NCI-H1048 (cell line): ENCODE data around the gene CHD5.

ENCODE experiments used
- DNase-seq: peaks from one replicate; lab custom pipeline; 2025; lab: John Stamatoyannopoulos, UW

The CHD5 gene

DNA sequence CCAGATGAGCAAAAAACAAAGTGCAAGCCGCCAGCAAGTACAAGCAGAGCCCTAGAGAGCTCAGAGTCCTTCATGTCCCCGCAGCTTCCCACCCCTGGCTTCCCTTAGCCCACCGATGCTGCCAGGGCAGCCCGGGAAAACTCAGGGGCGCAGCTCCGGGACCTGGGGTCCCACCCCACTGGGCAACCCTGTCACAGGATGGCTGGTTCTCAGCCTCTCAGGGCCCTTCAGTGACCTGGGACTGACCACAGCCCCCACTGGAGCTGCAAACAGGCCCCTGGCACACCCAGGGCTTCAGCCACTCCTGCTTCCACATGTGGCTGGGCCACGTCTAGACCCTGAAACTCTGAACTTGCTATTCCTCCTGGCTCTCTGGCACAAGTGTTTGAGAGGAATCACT is 49.5 kb downstream of the CHD5 start:
- DNase-seq: no peak

DNA sequence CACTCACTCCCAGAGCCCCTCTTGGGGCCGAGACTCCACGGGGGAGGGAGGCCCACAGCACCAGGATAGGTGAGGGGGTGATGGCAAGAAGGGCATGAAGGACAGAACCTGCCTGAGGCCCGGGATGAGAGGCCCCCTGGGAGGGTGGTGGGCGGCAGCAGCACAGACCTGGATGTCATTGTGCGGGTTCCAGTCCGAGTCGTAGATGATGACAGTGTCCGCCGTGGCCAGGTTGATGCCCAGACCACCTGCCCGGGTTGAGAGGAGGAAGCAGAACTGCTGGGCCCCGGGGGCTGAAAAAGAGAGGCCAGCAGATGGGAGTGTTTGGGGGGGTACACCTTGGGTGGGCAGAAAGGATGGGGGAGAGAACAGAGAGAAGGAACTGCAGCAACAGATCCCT is 50.1 kb downstream of the CHD5 start:
- no peak for DNase-seq

DNA sequence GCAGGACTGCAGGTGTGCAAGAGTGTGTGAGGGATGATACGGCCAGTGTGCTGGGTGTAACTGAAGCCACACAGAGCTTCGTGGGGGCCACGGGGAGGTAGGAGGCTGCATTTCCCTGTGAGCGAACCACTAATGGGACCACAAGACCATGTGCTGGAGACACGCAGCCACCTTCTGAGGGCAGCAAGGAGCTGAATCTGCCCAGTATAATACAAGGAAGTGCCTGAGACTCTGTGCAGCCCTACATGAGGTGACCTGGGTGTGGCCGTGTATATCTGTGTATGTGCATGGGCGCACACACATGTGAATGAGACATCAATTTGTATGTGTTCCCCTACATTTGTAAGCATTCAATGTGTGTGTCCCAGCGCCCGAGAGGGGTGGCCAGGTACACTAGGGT is 50.8 kb downstream of the CHD5 start:
- no peak for DNase-seq

DNA sequence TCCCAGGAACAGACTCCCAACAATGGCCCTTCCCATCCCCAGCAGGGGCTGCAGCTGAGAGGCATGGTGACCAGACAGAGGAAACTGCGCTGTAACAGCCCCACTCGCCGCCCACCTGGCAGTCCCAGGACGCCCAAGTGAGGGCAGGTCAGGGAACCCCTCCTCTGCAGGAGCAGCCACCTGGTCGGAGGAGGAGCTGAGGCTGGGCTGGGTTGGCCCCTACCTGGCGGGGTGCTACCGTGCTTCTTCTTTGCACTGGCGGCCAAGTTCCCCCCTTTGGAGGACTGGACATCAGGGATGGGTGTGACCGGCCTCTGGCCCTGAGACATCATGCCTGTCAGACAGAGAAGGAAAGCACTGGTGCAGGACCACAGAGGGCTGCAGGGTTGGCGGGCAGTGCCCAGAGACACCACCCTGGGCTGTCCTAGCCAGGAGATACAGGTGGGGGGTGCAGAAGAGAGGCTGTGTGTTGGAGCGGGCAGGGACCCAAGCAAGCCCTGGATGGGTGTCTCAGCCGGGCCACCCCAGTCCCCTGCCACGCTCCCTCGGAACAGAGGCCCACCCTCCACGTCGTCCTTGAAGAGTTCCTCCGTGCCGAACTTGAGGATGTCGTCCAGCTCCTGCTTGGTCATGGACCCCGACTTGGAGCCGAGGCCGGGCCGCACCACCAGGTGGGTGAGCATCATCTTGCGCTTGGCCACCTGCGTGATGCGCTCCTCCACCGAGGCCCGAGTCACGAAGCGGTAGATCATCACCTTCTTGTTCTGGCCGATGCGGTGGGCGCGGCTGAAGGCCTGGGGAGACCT is 51.6 kb downstream of the CHD5 start:
- DNase-seq: no peak

DNA sequence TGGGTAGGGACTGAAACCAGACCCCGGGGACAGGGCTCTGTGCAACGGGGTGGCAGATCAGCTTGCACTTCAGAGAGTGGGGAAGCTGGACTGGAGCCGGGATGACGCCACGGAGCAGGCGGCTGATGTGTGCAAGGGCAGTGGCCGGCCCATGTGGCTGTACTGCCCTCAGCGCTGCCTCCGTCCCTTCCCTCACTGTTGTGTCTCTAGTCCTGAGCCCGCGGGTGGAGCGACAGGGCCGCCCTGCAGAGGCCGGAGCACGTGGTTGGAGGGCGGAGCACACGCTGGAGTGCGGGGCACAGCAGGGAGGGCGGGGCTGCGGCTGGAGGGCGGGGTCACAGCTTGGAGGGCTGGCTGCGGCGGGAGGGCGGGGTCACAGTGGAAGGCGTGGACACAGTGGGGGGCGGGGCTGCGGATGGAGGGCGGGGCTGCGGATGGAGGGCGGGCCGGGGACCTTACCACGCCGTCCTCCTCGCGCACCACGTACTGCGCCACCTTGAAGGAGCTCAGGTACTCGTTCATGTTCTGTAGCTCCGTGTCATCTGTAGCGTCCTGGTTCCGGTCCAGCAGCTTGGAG is 52.4 kb downstream of the CHD5 start:
- peak; percentile 86 for DNase-seq

DNA sequence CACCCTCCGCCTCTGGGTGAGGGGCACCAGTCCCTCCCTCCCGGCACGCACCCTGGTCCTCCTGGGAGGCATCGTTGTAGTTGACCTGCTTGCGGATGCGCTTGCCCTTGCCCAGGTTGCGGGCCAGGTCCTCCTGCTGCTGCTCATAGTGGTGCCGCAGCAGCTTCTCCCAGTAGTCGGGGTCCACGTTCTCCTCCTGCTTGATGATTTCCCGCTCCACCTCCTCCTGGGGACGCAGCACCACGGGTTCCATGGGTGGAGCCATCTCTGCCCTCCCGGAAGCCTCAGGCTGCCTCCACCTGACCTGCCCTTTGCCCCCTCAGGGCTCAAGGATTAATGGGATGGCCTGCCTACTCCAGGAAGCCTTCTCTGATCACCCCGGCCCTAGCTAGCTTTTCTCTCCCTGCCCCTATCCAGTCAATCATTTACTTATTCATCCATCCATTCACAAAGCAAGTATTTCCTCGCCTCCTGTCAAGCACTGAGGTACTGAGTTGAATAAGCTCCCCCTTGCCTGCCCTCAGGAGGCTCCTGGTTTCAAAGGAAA is 53.5 kb downstream of the CHD5 start:
- no peak for DNase-seq

DNA sequence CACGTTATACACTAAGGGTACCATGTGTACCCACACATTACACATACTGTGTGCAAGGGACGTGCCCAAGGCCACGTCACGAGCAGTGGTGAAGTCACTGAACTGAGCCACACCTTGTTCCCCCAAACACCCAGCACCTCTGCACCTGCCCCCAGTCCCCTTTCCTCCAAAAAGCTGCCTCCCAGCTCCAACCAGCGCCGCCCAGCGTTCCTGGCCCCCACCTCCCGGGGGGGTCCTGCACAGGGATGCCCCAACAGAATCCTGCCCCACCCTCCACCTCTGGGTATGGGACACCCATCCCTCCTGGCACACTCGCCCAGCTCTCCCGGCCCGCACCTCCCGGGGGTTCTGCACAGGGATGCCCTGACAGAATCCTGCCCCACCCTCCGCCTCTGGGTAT is 54.1 kb downstream of the CHD5 start:
- DNase-seq: no peak

DNA sequence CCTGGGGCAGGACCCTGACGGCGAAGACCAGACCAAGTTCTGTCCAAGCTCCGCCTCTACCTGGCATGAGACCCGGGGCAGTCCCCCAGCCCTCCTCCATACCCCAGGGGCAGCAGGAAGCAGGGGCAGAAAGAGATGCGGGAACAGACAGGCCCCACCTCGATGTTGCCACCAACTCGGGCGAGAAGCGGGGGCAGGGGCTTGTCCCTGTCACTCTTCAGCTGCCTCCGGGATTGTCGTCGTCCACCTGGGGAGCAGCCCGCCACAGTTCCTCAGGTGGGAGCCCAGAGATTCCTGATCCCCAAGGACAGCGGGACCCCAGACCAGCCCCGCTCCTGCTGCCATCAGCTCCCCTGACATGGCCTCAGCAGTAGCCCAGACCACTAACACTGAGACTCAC is 54.8 kb downstream of the CHD5 start:
- no peak for DNase-seq

DNA sequence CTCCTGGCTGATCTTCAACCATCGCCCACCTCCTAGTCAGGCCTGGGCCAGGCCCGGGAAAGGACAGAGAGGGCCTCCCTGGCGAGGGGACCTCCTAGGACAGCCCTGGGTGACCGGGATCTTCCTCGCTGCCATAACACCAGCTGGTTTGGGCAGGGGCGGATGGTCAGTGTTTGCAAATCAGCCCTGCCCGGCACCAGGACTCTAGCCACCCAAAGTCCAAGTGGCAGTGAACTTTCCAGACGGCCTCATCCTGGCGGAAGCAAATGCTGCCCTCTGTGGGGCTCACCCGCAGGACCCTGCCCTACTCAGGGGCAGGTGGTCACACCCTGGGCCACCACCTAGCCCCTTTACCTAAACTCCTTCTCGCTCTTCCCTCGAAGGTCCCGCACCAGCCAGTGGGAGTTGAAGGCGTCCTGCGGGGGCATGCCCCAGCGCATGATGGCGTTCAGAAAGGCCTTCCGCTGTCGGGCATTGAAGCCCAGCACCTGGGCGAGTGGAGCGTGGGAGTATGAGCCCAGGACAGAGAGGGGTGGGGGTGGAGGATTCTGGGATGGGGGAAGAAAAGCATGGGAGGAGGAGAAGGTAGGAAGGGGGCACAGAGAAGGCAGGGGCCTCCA is 55.3 kb downstream of the CHD5 start:
- no peak for DNase-seq

DNA sequence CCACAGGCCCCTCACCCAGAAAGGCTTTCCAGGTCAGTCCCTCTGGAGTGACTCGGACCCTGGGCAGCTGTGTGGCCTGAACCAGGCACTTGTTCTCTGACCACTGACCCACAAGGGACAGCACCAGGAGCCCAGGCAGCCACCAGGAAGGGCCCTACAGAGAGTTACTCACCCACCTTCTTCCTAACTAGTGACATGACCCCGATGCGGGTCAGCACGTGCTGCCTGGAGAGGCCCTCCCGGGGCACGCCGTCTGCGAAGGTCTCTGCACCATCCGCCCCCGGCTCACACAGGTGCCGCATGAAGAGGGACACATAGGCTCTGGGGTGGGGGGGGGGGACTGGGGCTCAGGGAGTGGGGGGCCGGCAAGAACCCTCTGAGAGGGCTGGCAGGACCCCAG is 55.8 kb downstream of the CHD5 start:
- no peak for DNase-seq

DNA sequence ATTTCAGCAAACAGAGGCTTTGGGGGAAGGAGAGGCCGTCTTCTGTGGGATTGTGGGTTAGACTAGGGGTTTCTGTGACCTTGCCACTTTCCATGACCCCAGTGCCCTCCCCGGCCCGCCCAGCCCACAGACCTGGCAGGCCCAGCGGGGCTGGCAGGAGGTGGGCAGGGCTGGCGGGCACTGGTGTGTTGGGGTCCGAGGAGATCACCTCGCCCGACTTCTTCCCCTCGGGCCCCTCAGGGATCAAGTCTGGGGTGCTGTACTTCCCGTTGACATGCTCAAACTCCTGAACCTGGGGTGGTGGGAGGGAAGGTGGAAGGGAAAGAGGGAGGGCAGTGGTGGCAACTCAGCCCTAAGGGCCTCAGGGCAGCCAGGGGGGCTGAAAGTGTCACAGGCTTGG is 56.3 kb downstream of the CHD5 start:
- DNase-seq: no peak

DNA sequence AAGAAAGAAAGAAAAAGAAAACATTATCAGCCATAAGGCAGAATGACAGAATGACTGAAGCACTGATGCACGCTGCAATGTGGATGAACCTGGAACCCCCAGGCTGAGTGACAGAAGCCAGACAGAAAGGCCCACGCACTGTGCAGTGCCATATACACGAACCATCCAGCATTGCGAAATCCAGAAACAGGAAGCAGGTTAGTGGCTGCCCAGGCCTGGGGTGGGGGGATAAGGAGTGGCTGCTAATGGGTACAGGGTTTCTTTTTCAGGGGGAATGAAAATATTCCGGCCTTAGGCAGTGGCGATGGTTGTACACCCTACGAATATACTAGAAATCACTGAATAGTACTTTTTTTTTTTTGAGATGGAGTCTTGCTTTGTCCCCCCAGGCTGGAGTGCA is 57.0 kb downstream of the CHD5 start:
- DNase-seq: no peak

DNA sequence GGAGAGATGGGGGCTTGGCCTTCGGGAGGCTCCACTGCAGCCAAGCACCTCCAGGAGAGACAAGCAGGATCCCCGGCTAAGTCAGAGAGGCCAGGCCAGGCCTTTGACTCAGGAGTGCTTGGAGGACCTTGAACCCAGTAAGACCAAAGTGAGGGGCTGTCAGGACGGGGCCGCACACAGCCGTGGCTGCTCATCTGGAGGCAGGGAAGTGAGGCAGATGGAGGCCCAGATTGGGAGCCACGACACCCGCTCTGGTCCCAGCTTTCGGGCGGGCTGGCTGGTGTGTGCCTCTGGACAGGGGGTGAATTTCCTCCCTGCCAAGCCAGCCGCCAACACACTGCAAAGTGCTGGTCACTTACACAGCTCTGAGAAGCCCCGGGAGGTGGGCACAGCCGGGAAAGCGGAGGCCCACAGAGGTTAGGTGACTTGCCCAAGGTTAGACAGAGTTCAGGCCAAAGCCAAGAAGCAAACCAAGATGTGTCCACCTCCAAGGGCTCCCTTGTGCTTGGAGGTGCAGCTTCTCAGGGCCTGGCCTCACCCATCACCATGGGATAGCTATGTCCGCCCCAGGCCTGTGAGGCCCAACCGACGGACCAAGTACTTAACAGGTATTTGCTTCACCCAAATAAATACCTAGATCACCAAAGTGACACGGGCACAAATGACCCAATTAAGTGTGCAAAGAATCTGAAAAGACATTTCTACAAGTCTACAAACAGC is 58.3 kb downstream of the CHD5 start:
- no peak for DNase-seq

DNA sequence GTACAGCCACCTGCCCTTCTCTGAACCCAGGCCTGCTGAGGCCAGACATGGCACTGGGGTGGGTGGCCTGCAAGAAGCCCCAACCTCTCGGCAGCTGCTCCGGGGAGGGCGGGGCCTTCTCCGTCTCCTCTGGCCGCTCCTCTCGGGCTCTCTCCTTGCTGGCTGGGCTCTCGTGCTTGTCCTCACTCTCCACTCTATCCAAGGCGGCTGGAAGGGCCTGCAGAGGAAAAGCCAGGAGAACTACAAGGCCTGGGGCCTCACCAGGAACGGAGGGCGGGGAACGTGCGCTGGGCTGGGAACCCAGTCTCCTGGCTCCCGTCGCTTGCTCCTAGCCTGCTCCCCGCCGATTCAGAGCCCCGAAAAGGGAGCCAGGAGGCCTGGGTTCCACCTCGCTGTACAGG is 59.1 kb downstream of the CHD5 start:
- no peak for DNase-seq

DNA sequence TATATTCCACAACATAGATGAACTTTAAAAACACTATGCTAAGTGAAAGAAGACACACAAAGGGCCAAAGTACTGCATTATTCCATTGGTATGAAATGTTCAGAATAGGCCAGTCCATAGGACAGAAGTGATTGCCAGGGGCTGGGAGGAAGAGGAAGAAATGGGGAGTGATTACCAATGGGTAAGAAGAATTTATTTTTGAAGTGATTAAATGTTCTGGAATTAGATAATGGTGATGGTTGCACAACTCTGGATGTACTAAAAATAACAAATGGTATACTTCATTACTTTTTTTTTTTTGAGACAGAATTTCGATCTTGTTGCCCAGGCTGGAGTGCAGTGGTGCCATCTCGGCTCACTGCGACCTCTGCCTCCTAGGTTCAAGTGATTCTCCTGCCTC is 61.7 kb downstream of the CHD5 start:
- DNase-seq: no peak

DNA sequence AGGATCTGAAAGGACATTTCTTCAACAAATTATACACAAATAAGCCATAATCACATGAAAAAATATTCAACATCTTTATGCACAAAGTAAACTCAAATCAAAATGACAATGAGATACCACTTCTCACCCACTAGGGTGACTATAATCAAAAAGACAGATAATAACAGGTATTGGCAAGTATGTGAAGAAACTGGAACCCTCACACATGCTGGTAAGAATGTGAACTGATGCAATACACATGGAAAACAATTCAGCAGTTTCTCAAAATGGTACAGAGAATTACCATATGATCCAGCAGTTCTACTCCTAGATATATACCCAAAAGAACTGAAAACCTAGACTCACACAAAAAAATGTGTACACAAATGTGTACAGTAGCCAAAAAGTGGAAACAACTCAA is 62.5 kb downstream of the CHD5 start:
- no peak for DNase-seq

DNA sequence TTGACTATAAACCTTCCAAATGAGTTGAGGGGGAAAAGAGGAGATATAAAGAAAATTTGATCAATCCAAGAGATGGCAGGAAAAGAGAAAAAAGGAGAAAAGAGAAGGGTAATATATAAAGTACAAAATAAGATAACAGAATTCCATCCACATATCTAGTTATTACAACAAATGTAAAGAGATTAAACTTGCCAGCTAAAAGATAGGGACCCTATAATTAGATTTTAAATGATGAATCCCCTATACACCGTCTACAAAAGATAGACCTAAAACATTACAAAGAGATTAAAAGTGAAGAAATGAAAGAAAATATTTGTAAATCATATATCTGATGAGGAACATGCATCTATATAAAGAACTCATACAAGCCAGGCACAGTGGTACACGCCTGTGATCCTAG is 63.1 kb downstream of the CHD5 start:
- no peak for DNase-seq

DNA sequence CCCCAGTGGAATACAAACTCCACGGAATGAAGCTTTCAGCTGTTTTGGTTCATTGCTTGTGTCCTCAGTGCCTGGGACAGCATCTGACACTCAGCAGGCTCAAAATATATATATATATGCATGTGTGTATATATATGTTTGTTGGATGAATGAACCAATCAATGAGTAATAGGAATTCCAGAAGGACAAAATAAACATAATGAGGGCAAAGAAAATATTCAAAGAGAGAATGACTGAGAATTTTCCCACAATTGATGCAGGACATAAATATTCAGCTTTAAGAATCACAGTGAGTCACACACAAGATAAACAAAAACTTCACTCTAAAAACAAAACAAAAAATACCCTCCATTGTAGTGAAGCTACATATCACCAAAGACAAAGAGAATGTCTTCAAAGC is 64.0 kb downstream of the CHD5 start:
- no peak for DNase-seq

DNA sequence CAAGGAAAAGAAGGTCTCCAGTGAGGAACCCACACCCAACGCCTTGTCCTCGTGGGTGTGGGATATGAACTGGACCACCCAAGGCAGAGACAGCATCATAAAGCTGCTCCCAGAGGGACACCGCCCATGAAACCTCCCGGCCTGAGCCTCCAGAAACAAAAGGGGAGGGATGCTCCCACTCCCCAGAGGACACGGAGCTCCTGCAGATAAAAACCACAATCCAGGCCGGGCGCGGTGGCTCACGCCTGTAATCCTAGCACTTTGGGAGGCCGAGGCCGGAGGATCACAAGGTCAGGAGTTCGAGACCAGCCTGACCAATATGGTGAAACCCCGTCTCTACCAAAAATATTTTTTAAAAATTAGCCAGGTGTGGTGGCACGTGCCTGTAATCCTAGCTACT is 66.4 kb downstream of the CHD5 start:
- no peak for DNase-seq

DNA sequence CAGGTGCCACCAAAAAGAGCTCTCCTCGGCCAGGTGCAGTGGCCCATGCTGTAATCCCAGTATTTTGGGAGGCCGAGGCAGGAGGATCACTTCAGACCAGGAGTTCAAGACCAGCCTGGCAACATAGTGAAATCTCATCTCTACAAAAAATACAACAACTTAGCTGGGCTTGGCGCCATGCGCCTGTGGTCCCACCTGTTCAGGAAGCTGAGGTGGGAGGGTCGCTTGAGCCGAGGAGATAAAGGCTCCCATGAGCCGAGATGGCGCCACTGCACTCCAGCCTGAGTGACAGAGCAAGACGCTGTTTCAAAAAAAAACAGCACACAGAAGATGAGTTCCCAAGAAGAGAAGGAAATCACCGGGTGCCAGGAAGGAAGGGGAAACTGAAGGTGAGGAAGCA is 67.0 kb downstream of the CHD5 start:
- DNase-seq: no peak

DNA sequence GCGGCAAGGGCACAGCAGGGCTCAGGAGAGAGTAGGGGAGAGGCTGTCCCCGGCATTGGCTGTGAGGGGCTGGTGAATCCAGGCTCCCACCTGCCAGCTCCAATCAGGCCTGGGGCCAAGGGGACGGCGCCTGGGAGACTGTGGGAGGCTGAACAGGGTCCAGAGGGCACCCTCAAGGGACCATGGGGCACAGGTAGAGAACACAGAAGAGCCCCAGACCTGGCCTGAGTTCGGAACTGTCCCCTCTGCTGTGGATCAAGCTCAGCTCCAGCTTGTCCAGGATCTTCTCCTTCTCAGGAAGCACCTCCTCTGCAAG is 67.5 kb downstream of the CHD5 start:
- DNase-seq: no peak

DNA sequence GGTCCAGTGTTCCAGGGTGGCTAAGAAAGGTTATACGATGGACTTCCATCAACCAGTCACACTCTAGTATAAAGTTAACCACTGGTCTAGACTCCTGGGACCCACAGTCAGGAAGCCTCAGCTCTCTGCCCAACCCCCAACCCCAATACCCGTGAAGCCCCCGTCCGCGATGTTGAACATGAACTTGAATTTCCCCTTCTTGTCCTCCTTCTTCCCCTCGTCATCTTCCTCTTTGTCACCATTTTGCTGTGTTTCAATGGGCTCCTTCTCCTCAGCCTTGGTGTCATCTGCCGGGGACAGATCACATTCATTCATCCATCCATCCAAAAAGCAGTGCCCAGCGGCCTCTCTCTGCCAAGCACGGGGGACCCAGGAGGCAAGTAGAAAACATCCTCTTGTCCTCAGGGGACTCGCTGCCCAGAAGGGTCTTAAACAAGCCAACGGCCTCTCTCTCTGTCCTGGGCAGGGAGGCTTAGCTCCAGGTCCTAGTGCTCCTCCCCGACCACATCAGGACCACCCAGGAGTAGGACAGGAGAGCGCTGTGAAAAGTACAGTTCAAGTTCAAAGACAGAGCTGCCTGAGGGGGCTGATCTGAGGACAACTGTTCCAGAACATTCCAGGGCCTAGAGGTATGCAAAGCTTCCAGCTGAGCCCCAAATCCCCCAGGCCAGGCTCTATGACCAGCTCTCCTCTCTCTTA is 68.0 kb downstream of the CHD5 start:
- no peak for DNase-seq
